Vagina (tissue), 2 donors: ENCODE data around the gene GGTA1.

Experiments used
- CTCF ChIP-seq, 3 experiments: fragments of 450-650 bp in 2 of 3; fragments of 200-600 bp in 1 of 3; sonication (generic) in 1 of 3; IDR thresholded peaks; one replicate each; pipeline ENCODE4 v1.5.1; 2017 to 2019; ENCODE audit warnings: antibody characterized with exemption in 3 of 3, mild to moderate bottlenecking in 2 of 3, moderate library complexity in 2 of 3
- POLR2A ChIP-seq, 2 donors: fragments of 450-650 bp; IDR thresholded peaks; one replicate each; pipeline ENCODE4 v1.6.1; 2017; ENCODE audit warnings: antibody characterized with exemption in 2 of 2, mild to moderate bottlenecking in 2 of 2, moderate library complexity in 2 of 2
- POLR2AphosphoS5 ChIP-seq, 2 donors: sonication (generic); formaldehyde crosslinking; IDR thresholded peaks; one replicate each; pipeline ENCODE4 v1.9.0; 2017; ENCODE audit warnings: antibody characterized with exemption in 2 of 2, mild to moderate bottlenecking in 2 of 2, low read depth in 1 of 2; ENCODE audit not compliant: insufficient read depth in 1 of 2

- TF ChIP-seq CTCF (IDR thresholded peaks at IDR 0.05): no peak
- TF ChIP-seq POLR2AphosphoS5 (IDR thresholded peaks at IDR 0.05; ENCODE audit: insufficient read depth in 1 of 2, low read depth in 1 of 2): no peak
- no peak for TF ChIP-seq POLR2A (IDR thresholded peaks at IDR 0.05)
These were observed 61.8 kb downstream of the GGTA1 start for GRCh38 chr9:121437891-121438290.
